Activated CD4-positive, alpha-beta memory T cell treated with anti-CD3 and anti-CD28 coated beads for 36 hours (primary cell): Measurements from ENCODE around the gene RALY. TPM values are rescaled to one million over a fixed set of nuclear protein-coding genes. Genes with fewer than 3 reads are reported as not detected.

Source experiments
- CTCF ChIA-PET: fragments of 350-600 bp; sonication (Branson Sonifier 250); formaldehyde crosslinking; loops from one replicate; lab custom pipeline; 2021; ENCODE audit warnings: antibody characterized with exemption, inconsistent platforms; lab: Charles Lee
- POLR2A ChIA-PET: fragments of 350-600 bp; sonication (Branson Sonifier 250); formaldehyde crosslinking; loops from one replicate; lab custom pipeline; 2021; ENCODE audit warnings: antibody characterized with exemption; lab: Charles Lee
- DNase-seq: peaks from one replicate; pipeline ENCODE4 v3.0.0-alpha.2; 2020
- H3K27ac Mint-ChIP-seq: one replicate; pipeline ENCODE4 v1.8.0; 2021; ENCODE audit warnings: mixed read lengths
- H3K27me3 Mint-ChIP-seq: one replicate; pipeline ENCODE4 v1.8.0; 2021; ENCODE audit warnings: mixed read lengths
- H3K36me3 Mint-ChIP-seq: one replicate; pipeline ENCODE4 v1.8.0; 2021; ENCODE audit warnings: mixed read lengths
- H3K4me1 Mint-ChIP-seq: one replicate; pipeline ENCODE4 v1.8.0; 2021; ENCODE audit warnings: low read depth, mixed read lengths
- H3K4me3 Mint-ChIP-seq: one replicate; pipeline ENCODE4 v1.8.0; 2021; ENCODE audit warnings: mild to moderate bottlenecking, mixed read lengths
- H3K9me3 Mint-ChIP-seq: one replicate; pipeline ENCODE4 v1.8.0; 2021; ENCODE audit warnings: mixed read lengths
- intact Hi-C: fragments of 100-400 bp; cut with micrococcal nuclease; formaldehyde crosslinking; loops from one replicate; pipeline ENCODE4 v1.15.1; 2023
- total RNA-seq, 2 experiments: library from RNA; stranded (reverse); gene quantifications; one replicate each; pipeline ENCODE4 v1.2.3, GENCODE V29; 2021

The RALY gene
- total RNA-seq, 2 experiments from 2014 or later: 149 to 159 TPM

DNA sequence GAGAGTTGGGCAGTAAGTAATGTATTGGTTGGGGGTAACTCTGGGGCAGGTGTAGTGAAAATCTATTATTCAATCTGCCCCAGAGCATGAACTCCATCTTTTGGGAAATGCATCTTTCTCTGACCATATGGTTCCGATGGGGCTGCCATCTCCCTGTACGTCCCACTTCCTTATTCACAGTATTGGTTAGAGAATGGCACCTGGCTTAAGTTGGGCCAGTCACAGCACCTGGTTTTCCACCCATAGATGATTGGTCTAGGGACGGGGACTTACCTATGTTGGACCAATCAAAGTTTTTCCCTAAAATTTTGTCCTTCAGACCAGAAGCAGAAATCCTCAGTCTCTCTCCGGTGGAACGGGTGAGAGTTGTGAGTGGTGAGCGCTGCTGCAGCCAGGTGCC lies 2.2 kb upstream of the RALY start:
- H3K4me3 Mint-ChIP-seq: peak overlapping the region; percentile 91
- peaks cover 39% of the 10 kb centered on the region for H3K4me1 Mint-ChIP-seq
- H3K27me3 Mint-ChIP-seq: no peaks in the 10 kb centered on the region
- ChIA-PET CTCF (interaction anchor here (0.8 to 2.8 kb wide), 2 partner anchors 31 to 1956 kb away, joined by 3 to 8 read pairs; no protein-coding TSS in a partner anchor), POLR2A (no interaction called here)
- H3K36me3 Mint-ChIP-seq: peaks cover 15% of the 10 kb centered on the region
- intact Hi-C loops: loop anchor here (5.0 to 10.0 kb wide), 3 partner anchors 259 to 523 kb away; partner anchors contain the start of genes CBFA2T2, DYNLRB1 and ZNF341
- H3K9me3 Mint-ChIP-seq: no peaks in the 10 kb centered on the region
- DNase-seq: no peak
- H3K27ac Mint-ChIP-seq: no peak overlapping the region

DNA sequence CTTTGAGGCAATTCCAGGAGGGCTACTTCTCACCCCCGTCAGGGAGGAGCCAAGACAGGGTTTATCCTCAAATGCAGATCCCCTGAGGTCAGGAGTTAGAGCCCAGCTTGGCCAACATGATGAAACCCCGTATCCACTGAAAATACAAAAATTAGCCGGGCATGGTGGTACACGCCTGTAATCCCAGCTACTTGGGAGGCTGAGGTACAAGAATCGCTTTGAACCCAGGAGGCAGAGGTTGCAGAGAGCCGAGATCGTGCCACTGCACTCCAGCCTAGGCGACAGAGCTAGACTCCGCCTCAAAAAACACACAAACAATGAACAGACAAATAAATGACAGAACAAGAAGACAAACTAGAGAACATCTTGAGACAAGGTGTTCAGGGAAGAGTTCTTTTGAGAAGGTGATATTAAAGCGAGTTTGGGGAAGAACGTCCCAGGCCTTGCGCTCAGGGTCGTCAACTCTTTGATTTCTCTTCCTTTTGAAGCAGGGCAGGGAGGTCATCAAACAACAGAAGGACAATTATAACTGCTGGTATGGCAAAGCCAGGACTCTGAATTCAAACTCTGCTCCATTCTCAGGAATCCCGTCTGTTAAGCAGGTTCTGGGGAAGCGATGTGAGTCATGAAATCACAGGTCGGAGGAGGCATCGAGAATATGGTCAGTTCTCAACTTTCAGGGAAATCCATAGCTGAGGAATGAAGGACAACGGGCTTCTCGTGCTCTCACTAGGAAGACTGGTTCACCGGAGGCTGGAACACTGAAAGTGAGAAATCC lies 1.4 kb upstream of the RALY start:
- DNase-seq: peak; percentile 23
- CTCF ChIA-PET: interaction anchor here (0.8 to 2.8 kb wide), 3 partner anchors 30 to 1955 kb away, joined by 3 to 8 read pairs (median 4); no protein-coding TSS in a partner anchor

GRCh38 chr20:33992923-33993575 lies 662 bp upstream of the RALY start:
- CTCF ChIA-PET: interaction anchor here (0.5 to 2.8 kb wide), 6 partner anchors 29 to 90 kb away, joined by 3 to 8 read pairs (median 4); no protein-coding TSS in a partner anchor
- H3K4me1 Mint-ChIP-seq: peaks cover 55% of the 10 kb centered on the region

More for the DNA sequence above, 1.4 kb upstream of the RALY start:
- H3K27ac Mint-ChIP-seq: peak overlapping the region; percentile 98
- peak overlapping the region; percentile 91 for H3K4me3 Mint-ChIP-seq
- no peaks in the 10 kb centered on the region for H3K9me3 Mint-ChIP-seq
- intact Hi-C loops: loop anchor here (2.0 to 10.0 kb wide), 4 partner anchors 44 to 522 kb away; partner anchors contain the start of genes CBFA2T2, DYNLRB1 and ZNF341
- peaks cover 15% of the 10 kb centered on the region for H3K36me3 Mint-ChIP-seq
- no peaks in the 10 kb centered on the region for H3K27me3 Mint-ChIP-seq
- H3K4me1 Mint-ChIP-seq: peaks cover 48% of the 10 kb centered on the region
- POLR2A ChIA-PET: interaction anchor here (1.3 to 1.8 kb wide), 4 partner anchors 120 to 325 kb away, joined by 4 to 21 read pairs (median 6); partner anchors contain the start of genes CHMP4B, EIF2S2 and PXMP4

DNA sequence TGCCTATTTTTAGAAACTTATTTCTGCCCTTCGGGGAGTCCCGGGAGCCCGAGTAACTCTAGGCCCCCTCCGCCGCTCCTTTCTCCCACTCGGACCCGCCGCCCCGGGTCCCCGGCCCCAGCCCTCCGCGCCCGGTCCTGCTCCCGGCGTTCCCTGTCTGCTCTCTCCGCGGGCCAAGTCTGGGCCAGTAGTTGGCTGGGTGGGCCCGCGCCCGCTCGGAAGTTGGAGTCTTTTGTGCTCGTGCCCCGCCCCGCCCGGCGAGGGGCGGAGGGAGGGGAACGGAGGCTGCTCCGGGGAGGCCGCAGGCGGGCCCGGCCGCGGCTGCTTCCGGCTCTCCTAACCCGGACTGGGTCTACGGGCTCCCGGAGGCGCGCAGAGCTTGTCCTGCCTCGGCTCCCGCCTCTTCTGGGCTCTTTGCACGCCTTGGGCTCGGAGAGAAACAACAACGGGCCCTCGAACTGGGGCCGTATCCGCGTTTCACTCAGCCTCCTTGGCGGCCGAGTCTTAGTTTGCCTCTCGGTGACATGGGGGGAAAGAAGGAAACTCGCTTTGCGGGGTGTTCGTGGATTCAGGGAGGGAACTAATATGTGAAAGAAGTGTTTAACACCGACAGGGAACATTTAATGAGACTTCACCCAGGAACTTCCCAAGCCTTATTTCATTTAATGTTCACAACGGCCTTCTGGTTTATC lies 657 bp downstream of the RALY start:
- Mint-ChIP-seq H3K4me1 (peaks cover 66% of the 10 kb centered on the region), H3K36me3 (peaks cover 15% of the 10 kb centered on the region), H3K27ac (peak overlapping the region; percentile 96), H3K4me3 (peak overlapping the region; percentile 95), H3K27me3 (no peaks in the 10 kb centered on the region), H3K9me3 (no peaks in the 10 kb centered on the region)
- peak; percentile 87 for DNase-seq
- intact Hi-C loops: loop anchor here (5.0 to 10.0 kb wide), 3 partner anchors 262 to 520 kb away; partner anchors contain the start of genes CBFA2T2, DYNLRB1 and ZNF341
- ChIA-PET CTCF (interaction anchor here (1.1 to 2.8 kb wide), 2 partner anchors 28 to 81 kb away, joined by 4 to 8 read pairs; no protein-coding TSS in a partner anchor), POLR2A (interaction anchor here (1.4 to 1.8 kb wide), 3 partner anchors 69 to 184 kb away, joined by 6 to 21 read pairs (median 7); partner anchors contain the start of genes CHMP4B and EIF2S2)

More at GRCh38 chr20:33992923-33993575, 662 bp upstream of the RALY start:
- intact Hi-C loops: loop anchor here (1.0 to 10.0 kb wide), 8 partner anchors 44 to 522 kb away; partner anchors contain the start of genes AHCY, CBFA2T2, CHMP4B and DYNLRB1
- H3K9me3 Mint-ChIP-seq: no peaks in the 10 kb centered on the region
- H3K27me3 Mint-ChIP-seq: no peaks in the 10 kb centered on the region
- peak overlapping the region; percentile 91 for H3K4me3 Mint-ChIP-seq
- H3K27ac Mint-ChIP-seq: peak overlapping the region; percentile 98
- POLR2A ChIA-PET: interaction anchor here (0.7 to 1.8 kb wide), 13 partner anchors 11 to 1497 kb away, joined by 3 to 21 read pairs (median 4); partner anchors contain the start of genes CHMP4B, EIF2S2, ITCH and PXMP4
- H3K36me3 Mint-ChIP-seq: peaks cover 15% of the 10 kb centered on the region
- DNase-seq: peak; percentile 100

- intact Hi-C loops: loop anchor here (10.0 kb wide), 1 partner anchor 520 kb away; the partner anchor contains the start of gene DYNLRB1
- ChIA-PET POLR2A (no interaction called here), CTCF (no interaction called here)
- H3K27ac Mint-ChIP-seq: peak overlapping the region; percentile 96
- DNase-seq: no peak
- H3K27me3 Mint-ChIP-seq: no peaks in the 10 kb centered on the region
- H3K4me3 Mint-ChIP-seq: peak overlapping the region; percentile 95
- H3K36me3 Mint-ChIP-seq: peaks cover 15% of the 10 kb centered on the region
- peaks cover 71% of the 10 kb centered on the region for H3K4me1 Mint-ChIP-seq
- H3K9me3 Mint-ChIP-seq: no peaks in the 10 kb centered on the region
Observed at GRCh38 chr20:33995053-33995831, 1.5 kb downstream of the RALY start.

- intact Hi-C loops: loop anchor here (10.0 kb wide), 1 partner anchor 516 kb away; the partner anchor contains the start of gene DYNLRB1
- Mint-ChIP-seq H3K36me3 (peaks cover 12% of the 10 kb centered on the region), H3K4me1 (peaks cover 80% of the 10 kb centered on the region), H3K4me3 (no peak overlapping the region), H3K27me3 (no peaks in the 10 kb centered on the region), H3K27ac (no peak overlapping the region), H3K9me3 (no peaks in the 10 kb centered on the region)
- ChIA-PET POLR2A (interaction anchor here (0.7 kb wide), 1 partner anchor 182 kb away, joined by 6 read pairs; no protein-coding TSS in a partner anchor), CTCF (no interaction called here)
- DNase-seq: no peak
Observed at GRCh38 chr20:33999025-33999649, 5.4 kb downstream of the RALY start.

DNA sequence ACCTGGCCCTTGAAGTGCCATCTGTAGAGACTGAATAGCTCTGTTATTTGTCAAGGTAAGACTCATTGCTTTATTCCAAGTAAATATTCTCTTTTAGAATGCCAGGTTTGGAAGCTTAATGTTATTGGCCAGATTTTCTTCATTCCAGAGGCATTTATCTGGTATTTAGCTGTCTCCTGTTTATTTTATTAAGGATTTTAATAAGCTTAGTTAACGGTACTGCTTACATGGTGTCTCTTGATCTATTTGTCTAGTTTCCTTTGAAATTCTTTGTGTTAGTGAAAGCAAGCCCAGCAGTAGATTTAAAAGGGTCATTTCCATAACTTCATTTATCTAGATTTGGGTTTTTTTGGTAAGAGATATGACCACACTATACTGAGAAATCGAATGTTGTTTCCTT lies 7.7 kb downstream of the RALY start:
- ChIA-PET CTCF (no interaction called here), POLR2A (interaction anchor here (1.0 kb wide), 1 partner anchor 12 kb away, joined by 4 read pairs; no protein-coding TSS in a partner anchor)
- Mint-ChIP-seq H3K27ac (no peak overlapping the region), H3K36me3 (peaks cover 4% of the 10 kb centered on the region), H3K27me3 (no peaks in the 10 kb centered on the region), H3K4me1 (peaks cover 89% of the 10 kb centered on the region), H3K4me3 (no peak overlapping the region), H3K9me3 (no peaks in the 10 kb centered on the region)
- intact Hi-C loops: no loop called here
- DNase-seq: no peak

DNA sequence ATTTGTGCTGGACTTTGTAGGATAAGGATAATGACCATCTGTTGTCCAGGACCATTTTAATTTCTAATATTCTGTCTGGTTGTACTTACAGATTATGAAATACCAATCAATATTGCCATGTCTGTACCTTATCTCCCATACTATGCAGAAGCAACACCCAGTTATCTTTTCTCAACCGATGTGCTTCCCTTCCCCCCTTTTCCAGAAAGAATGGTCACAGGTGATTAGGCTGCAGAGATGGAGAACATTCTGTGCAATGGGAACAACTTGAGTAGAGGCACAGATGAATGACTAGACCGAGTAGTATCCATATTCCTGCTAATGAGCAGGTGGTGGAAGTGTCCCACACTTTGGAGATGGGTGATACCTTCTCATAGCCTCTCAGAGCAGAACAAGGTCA lies 10.5 kb downstream of the RALY start:
- peaks cover 5% of the 10 kb centered on the region for H3K36me3 Mint-ChIP-seq
- intact Hi-C loops: no loop called here
- no peak overlapping the region for H3K4me3 Mint-ChIP-seq
- ChIA-PET POLR2A (interaction anchor here (1.1 kb wide), 1 partner anchor 11 kb away, joined by 3 read pairs; no protein-coding TSS in a partner anchor), CTCF (interaction anchor here (1.0 kb wide), 1 partner anchor 66 kb away, joined by 3 read pairs; no protein-coding TSS in a partner anchor)
- no peak for DNase-seq
- H3K4me1 Mint-ChIP-seq: peaks cover 84% of the 10 kb centered on the region
- no peak overlapping the region for H3K27ac Mint-ChIP-seq
- no peaks in the 10 kb centered on the region for H3K27me3 Mint-ChIP-seq
- H3K9me3 Mint-ChIP-seq: no peaks in the 10 kb centered on the region

DNA sequence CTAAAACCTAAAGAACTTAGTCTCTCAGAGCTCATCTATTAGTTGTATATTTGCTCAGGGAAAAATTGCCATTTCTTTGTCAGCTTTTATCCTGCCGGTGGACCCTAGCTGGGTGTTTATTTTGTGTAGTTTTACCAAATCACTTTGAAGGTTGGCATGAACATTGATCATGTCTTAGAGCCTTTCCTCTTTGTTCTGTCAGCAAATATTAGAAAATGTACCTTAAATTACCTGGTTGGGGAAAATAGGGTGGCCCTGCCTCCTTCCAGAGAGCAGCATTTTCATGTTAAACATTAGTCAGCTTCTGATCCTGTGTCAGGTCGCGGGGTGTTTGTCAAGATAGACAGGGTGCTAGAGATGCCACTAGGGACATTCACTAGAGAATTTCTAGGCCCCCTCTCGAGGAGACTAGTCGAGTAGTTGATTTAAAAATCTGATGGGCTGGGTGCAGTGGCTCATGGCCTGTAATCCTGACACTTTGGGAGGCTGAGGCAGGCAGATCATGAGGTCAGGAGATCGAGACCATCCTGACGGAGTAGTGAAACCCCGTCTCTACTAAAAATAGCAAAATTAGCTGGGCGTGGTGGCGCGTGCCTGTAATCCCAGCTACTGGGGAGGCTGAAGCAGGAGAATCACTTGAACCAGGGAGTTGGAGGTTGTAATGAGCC lies 11.2 kb downstream of the RALY start:
- H3K36me3 Mint-ChIP-seq: peaks cover 5% of the 10 kb centered on the region
- no peaks in the 10 kb centered on the region for H3K27me3 Mint-ChIP-seq
- intact Hi-C loops: no loop called here
- H3K4me3 Mint-ChIP-seq: no peak overlapping the region
- H3K4me1 Mint-ChIP-seq: peaks cover 84% of the 10 kb centered on the region
- POLR2A ChIA-PET: interaction anchor here (1.1 kb wide), 1 partner anchor 12 kb away, joined by 3 read pairs; no protein-coding TSS in a partner anchor
- H3K27ac Mint-ChIP-seq: no peak overlapping the region
- no peak for DNase-seq
- CTCF ChIA-PET: interaction anchor here (1.0 kb wide), 1 partner anchor 65 kb away, joined by 3 read pairs; no protein-coding TSS in a partner anchor
- H3K9me3 Mint-ChIP-seq: no peaks in the 10 kb centered on the region

GRCh38 chr20:34006619-34007018 lies 12.9 kb downstream of the RALY start:
- no peaks in the 10 kb centered on the region for H3K27me3 Mint-ChIP-seq
- POLR2A ChIA-PET: no interaction called here
- peaks cover 5% of the 10 kb centered on the region for H3K36me3 Mint-ChIP-seq
- no peaks in the 10 kb centered on the region for H3K9me3 Mint-ChIP-seq
- CTCF ChIA-PET: no interaction called here
- no peak overlapping the region for H3K27ac Mint-ChIP-seq
- H3K4me3 Mint-ChIP-seq: no peak overlapping the region
- intact Hi-C loops: no loop called here
- peaks cover 84% of the 10 kb centered on the region for H3K4me1 Mint-ChIP-seq
- no peak for DNase-seq
